Uterus (tissue), 4 donors: ENCODE data around the gene RUNX1. TPM values are rescaled to one million over a fixed set of nuclear protein-coding genes. Genes with fewer than 3 reads are reported as not detected.

Experiments used
- DNase-seq, 2 donors: peaks; one replicate each; pipeline ENCODE4 v3.0.0-alpha.2; 2019 to 2020
- H3K27ac ChIP-seq, 2 donors: fragments of 200-600 bp; sonication (generic); 1 replicate in 1 of 2; 2 replicates in 1 of 2; pipeline ENCODE4 v1.5.1; 2016 to 2018
- H3K27me3 ChIP-seq, 2 donors: fragments of 200-600 bp; sonication (generic); one replicate each; pipeline ENCODE4 v1.5.1; 2018 to 2019; ENCODE audit warnings: control low read depth in 1 of 2
- H3K36me3 ChIP-seq, 2 donors: fragments of 200-600 bp; sonication (generic); one replicate each; pipeline ENCODE4 v1.5.1; 2019; ENCODE audit warnings: control low read depth in 1 of 2
- H3K4me1 ChIP-seq, 2 donors: fragments of 200-600 bp; sonication (generic); one replicate each; pipeline ENCODE4 v1.5.1; 2018 to 2019; ENCODE audit warnings: control low read depth in 1 of 2
- H3K4me3 ChIP-seq, 2 donors: fragments of 200-600 bp; sonication (generic); 1 replicate in 1 of 2; 2 replicates in 1 of 2; pipeline ENCODE4 v1.5.1; 2018 to 2019; ENCODE audit warnings: mild to moderate bottlenecking in 1 of 2
- H3K9me3 ChIP-seq, 2 donors: fragments of 200-600 bp; sonication (generic); one replicate each; pipeline ENCODE4 v1.5.1; 2019; ENCODE audit warnings: control low read depth in 1 of 2
- CTCF ChIP-seq, 4 experiments: fragments of 200-600 bp in 2 of 4; fragments of 450-650 bp in 2 of 4; sonication (generic) in 2 of 4; IDR thresholded peaks; one replicate each; pipeline ENCODE4 v1.5.1; 2016 to 2019; ENCODE audit warnings: antibody characterized with exemption in 4 of 4, mild to moderate bottlenecking in 2 of 4, moderate library complexity in 1 of 4
- POLR2A ChIP-seq, 2 donors: fragments of 450-650 bp; IDR thresholded peaks; one replicate each; pipeline ENCODE4 v1.6.1; 2016; ENCODE audit warnings: antibody characterized with exemption in 2 of 2, mild to moderate bottlenecking in 1 of 2, moderate library complexity in 1 of 2
- intact Hi-C: fragments of 100-400 bp; cut with DNase I; formaldehyde crosslinking; loops from one replicate; pipeline ENCODE4 v1.15.1; 2023; ENCODE audit warnings: low total_unique reads
- total RNA-seq, 4 donors: library from RNA; depleted of rRNA in 3 of 4; stranded (reverse); fragments of >200 nt in 3 of 4; gene quantifications; one replicate each; pipeline versions ENCODE4 v1.1.0 to v1.2.4, GENCODE V29; 2014 to 2023
- donor health status: DM: yes; HTN: yes; CAD: no.

RUNX1 gene
- total RNA-seq, 4 donors from 2014 or later = under 0.01 to 13.2 (median 8.7) TPM

GRCh38 chr21:34908419-34909055 lies 140.6 kb downstream of the RUNX1 start:
- TF ChIP-seq POLR2A (IDR thresholded peaks at IDR 0.05) (no peak), CTCF (IDR thresholded peaks at IDR 0.05) (no peak)
- H3K27me3 ChIP-seq = no peaks in the 10 kb centered on the region
- H3K36me3 ChIP-seq = no peaks in the 10 kb centered on the region
- H3K9me3 ChIP-seq = no peaks in the 10 kb centered on the region
- H3K4me1 ChIP-seq = no peaks in the 10 kb centered on the region
- intact Hi-C loops = no loop called here
- DNase-seq = peak; percentile 33 to 45
- no peak overlapping the region for H3K27ac ChIP-seq
- no peak overlapping the region for H3K4me3 ChIP-seq

GRCh38 chr21:34907461-34908418 lies 141.4 kb downstream of the RUNX1 start:
- Histone ChIP-seq H3K9me3 (no peaks in the 10 kb centered on the region), H3K4me3 (no peak overlapping the region), H3K27ac (no peak overlapping the region), H3K4me1 (no peaks in the 10 kb centered on the region), H3K36me3 (no peaks in the 10 kb centered on the region), H3K27me3 (no peaks in the 10 kb centered on the region)
- DNase-seq = no peak
- TF ChIP-seq POLR2A (IDR thresholded peaks at IDR 0.05) (no peak), CTCF (IDR thresholded peaks at IDR 0.05) (no peak)
- intact Hi-C loops = no loop called here

GRCh38 chr21:34906401-34906800 lies 142.7 kb downstream of the RUNX1 start:
- no peak overlapping the region for H3K4me3 ChIP-seq
- TF ChIP-seq POLR2A (IDR thresholded peaks at IDR 0.05) (no peak), CTCF (IDR thresholded peaks at IDR 0.05) (no peak)

GRCh38 chr21:34905218-34905537 lies 143.9 kb downstream of the RUNX1 start:
- Histone ChIP-seq H3K36me3 (no peaks in the 10 kb centered on the region), H3K9me3 (no peaks in the 10 kb centered on the region), H3K27ac (no peak overlapping the region), H3K4me1 (no peaks in the 10 kb centered on the region), H3K4me3 (no peak overlapping the region), H3K27me3 (no peaks in the 10 kb centered on the region)
- no peak for TF ChIP-seq CTCF (IDR thresholded peaks at IDR 0.05)
- intact Hi-C loops = no loop called here
- DNase-seq = no peak

More at GRCh38 chr21:34906401-34906800, 142.7 kb downstream of the RUNX1 start:
- no peak for DNase-seq
- intact Hi-C loops = no loop called here
- no peaks in the 10 kb centered on the region for H3K36me3 ChIP-seq
- H3K4me1 ChIP-seq = no peaks in the 10 kb centered on the region
- H3K9me3 ChIP-seq = no peaks in the 10 kb centered on the region
- H3K27ac ChIP-seq = no peak overlapping the region
- no peaks in the 10 kb centered on the region for H3K27me3 ChIP-seq
